Pons (tissue), 1 donor: Measurements from ENCODE around the gene PHF21B.

ENCODE experiments used
- DNase-seq: peaks from one replicate; pipeline ENCODE4 v3.0.0-alpha.2; 2016; ENCODE audit warnings: low spot score

PHF21B gene

GRCh38 chr22:44840611-44841322 lies 169.0 kb downstream of the PHF21B start:
- DNase-seq: no peak

- no peak for DNase-seq
Observed at GRCh38 chr22:44839721-44840120, 170.1 kb downstream of the PHF21B start.

GRCh38 chr22:44839061-44839460 lies 170.7 kb downstream of the PHF21B start:
- DNase-seq: no peak

- no peak for DNase-seq
Observed at GRCh38 chr22:44838316-44839016, 171.3 kb downstream of the PHF21B start.

- DNase-seq: no peak
Observed at GRCh38 chr22:44837481-44837880, 172.3 kb downstream of the PHF21B start.

GRCh38 chr22:44834065-44834464 lies 175.7 kb downstream of the PHF21B start:
- no peak for DNase-seq

- no peak for DNase-seq
Observed at GRCh38 chr22:44831885-44832284, 177.9 kb downstream of the PHF21B start.
